ENCODE data around the gene TTLL7.

TTLL7 gene

DNA sequence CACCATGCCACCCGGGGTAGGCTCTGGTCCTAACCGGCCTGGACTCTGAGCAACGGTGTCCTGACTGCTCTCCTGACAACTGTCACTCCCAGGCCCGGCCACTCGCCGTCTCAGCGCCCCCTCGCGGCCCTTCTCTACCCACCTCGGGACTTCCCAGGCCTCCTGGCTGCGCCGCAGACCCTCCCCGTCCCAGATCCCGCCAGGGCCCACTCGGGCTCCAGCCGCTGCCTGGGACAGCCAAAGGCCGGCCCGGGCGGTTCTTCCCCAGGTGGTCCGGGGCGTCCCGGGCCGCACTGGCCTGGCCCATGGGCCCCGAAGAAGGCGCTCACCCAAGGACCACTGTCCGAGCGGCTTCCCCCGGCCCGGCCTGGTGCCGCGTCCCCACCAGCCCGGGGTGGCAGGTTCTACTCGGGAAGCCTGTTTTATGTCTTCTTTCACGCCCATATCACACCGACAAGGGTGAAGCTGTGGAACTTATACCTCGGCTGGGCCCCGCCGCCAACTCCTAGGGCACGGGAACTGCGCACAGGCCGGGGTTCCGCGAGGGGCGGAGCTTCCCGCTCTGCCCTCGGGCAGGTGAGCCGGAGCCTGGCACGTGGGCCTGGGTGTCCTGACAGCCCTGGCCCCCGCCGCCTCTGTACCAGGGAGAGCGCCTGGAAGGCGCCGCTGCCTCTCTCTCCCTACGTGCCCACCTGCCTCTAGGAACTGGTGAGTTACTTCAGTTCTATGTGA lies 138.3 kb downstream of the TTLL7 start:
- Histone ChIP-seq H4K20me1 (ENCODE audit: insufficient read depth, low read length) (no peaks in the 10 kb centered on the region), H3K9me3 (replicated peaks; ENCODE audit: insufficient read depth, low read length) (no peaks in the 10 kb centered on the region), H3F3A (ENCODE audit: insufficient read depth, low read length) (no peaks in the 10 kb centered on the region), H3K9ac (ENCODE audit: low read length) (peak overlapping the region; percentile 31; the same call in 1 of the 2 replicates), H3K4me2 (ENCODE audit: low read depth, low read length) (peak overlapping the region; percentile 65; the same call in 1 of the 2 replicates), H2AFZ (ENCODE audit: low read length) (peak overlapping the region; percentile 58), H3K36me3 (replicated peaks; ENCODE audit: insufficient read depth, low read length) (no peaks in the 10 kb centered on the region), H3K79me2 (ENCODE audit: low read length) (no peaks in the 10 kb centered on the region), H3K4me1 (ENCODE audit: low read length) (no peaks in the 10 kb centered on the region), H3K27ac (ENCODE audit: low read length) (no peak overlapping the region), H3K4me3 (ENCODE audit: low read length) (peak overlapping the region; percentile 47), H3K27me3 (replicated peaks; ENCODE audit: insufficient read depth, low read length) (no peaks in the 10 kb centered on the region), H3K9me2 (replicated peaks; ENCODE audit: insufficient read depth, low read length) (no peaks in the 10 kb centered on the region)
- DNase-seq = peak; percentile 38
- TF ChIP-seq, protein P1, sequence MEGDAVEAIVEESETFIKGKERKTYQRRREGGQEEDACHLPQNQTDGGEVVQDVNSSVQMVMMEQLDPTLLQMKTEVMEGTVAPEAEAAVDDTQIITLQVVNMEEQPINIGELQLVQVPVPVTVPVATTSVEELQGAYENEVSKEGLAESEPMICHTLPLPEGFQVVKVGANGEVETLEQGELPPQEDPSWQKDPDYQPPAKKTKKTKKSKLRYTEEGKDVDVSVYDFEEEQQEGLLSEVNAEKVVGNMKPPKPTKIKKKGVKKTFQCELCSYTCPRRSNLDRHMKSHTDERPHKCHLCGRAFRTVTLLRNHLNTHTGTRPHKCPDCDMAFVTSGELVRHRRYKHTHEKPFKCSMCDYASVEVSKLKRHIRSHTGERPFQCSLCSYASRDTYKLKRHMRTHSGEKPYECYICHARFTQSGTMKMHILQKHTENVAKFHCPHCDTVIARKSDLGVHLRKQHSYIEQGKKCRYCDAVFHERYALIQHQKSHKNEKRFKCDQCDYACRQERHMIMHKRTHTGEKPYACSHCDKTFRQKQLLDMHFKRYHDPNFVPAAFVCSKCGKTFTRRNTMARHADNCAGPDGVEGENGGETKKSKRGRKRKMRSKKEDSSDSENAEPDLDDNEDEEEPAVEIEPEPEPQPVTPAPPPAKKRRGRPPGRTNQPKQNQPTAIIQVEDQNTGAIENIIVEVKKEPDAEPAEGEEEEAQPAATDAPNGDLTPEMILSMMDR (IDR thresholded peaks at IDR 0.05; ENCODE audit: low read length) = peak; percentile 47
- TF ChIP-seq EZH2phosphoT487 (IDR thresholded peaks at IDR 0.05; ENCODE audit: low read length) (no peak), EZH2 (optimal IDR thresholded peaks at IDR 0.05; ENCODE audit: low read depth, low read length) (no peak)

DNA sequence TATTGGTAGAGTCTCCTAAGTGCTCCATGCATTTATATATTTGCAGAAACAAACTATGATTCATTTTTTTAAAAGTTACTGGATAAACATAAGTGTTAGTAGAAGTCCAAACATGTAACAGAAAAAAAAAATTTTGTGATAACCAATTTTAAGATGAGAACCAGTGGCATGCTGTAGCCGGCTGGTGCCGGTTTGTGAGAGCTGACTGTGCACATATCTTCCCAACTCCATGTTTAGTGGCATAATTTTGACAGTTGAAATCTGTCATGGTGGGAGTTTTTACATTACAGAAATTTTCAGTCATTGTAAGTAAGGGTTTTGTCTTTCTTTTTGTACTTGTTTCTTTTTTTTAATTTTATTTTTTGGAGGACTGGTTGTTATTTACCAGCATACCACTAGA lies 141.2 kb downstream of the TTLL7 start:
- Histone ChIP-seq H3K36me3 (replicated peaks; ENCODE audit: insufficient read depth, low read length) (no peaks in the 10 kb centered on the region), H3K27me3 (replicated peaks; ENCODE audit: insufficient read depth, low read length) (no peaks in the 10 kb centered on the region), H3K79me2 (ENCODE audit: low read length) (no peaks in the 10 kb centered on the region), H3K27ac (ENCODE audit: low read length) (no peak overlapping the region), H3K9ac (ENCODE audit: low read length) (no peak overlapping the region), H3K4me2 (ENCODE audit: low read depth, low read length) (no peak overlapping the region), H3K4me3 (ENCODE audit: low read length) (no peak overlapping the region), H2AFZ (ENCODE audit: low read length) (no peak overlapping the region), H3K9me2 (replicated peaks; ENCODE audit: insufficient read depth, low read length) (no peaks in the 10 kb centered on the region), H3K9me3 (replicated peaks; ENCODE audit: insufficient read depth, low read length) (no peaks in the 10 kb centered on the region), H4K20me1 (ENCODE audit: insufficient read depth, low read length) (no peaks in the 10 kb centered on the region), H3K4me1 (ENCODE audit: low read length) (no peaks in the 10 kb centered on the region), H3F3A (ENCODE audit: insufficient read depth, low read length) (no peaks in the 10 kb centered on the region)
- DNase-seq = no peak
- TF ChIP-seq, protein P1 (IDR thresholded peaks at IDR 0.05; ENCODE audit: low read length) = no peak
- no peak for TF ChIP-seq EZH2phosphoT487 (IDR thresholded peaks at IDR 0.05; ENCODE audit: low read length)
- no peak for TF ChIP-seq EZH2 (optimal IDR thresholded peaks at IDR 0.05; ENCODE audit: low read depth, low read length)

DNA sequence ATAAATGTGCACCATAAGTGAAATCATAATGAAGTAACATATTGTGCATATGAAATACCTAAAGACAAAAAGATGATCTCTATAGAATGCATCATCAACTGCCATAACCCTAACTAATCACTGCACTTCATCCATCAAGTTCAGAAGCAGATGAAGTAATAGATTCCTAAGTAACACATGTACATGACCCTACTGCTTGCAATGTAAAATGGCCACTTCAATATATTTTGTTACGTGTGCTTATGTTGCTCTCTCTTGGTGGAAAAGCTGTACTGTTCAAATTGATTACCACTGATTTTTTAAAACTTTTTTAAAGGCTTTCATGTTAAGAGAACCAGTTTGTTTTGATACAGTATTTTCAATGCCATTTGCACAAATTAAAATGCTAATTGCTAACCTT lies 141.8 kb downstream of the TTLL7 start:
- no peak for DNase-seq
- Histone ChIP-seq H3K9me2 (replicated peaks; ENCODE audit: insufficient read depth, low read length) (no peaks in the 10 kb centered on the region), H4K20me1 (ENCODE audit: insufficient read depth, low read length) (no peaks in the 10 kb centered on the region), H3K4me3 (ENCODE audit: low read length) (no peak overlapping the region), H2AFZ (ENCODE audit: low read length) (no peak overlapping the region), H3K4me2 (ENCODE audit: low read depth, low read length) (no peak overlapping the region), H3K79me2 (ENCODE audit: low read length) (no peaks in the 10 kb centered on the region), H3K9ac (ENCODE audit: low read length) (no peak overlapping the region), H3K27me3 (replicated peaks; ENCODE audit: insufficient read depth, low read length) (no peaks in the 10 kb centered on the region), H3K4me1 (ENCODE audit: low read length) (no peaks in the 10 kb centered on the region), H3K9me3 (replicated peaks; ENCODE audit: insufficient read depth, low read length) (no peaks in the 10 kb centered on the region), H3K27ac (ENCODE audit: low read length) (no peak overlapping the region), H3F3A (ENCODE audit: insufficient read depth, low read length) (no peaks in the 10 kb centered on the region), H3K36me3 (replicated peaks; ENCODE audit: insufficient read depth, low read length) (no peaks in the 10 kb centered on the region)
- no peak for TF ChIP-seq EZH2 (optimal IDR thresholded peaks at IDR 0.05; ENCODE audit: low read depth, low read length)
- TF ChIP-seq, protein P1 (IDR thresholded peaks at IDR 0.05; ENCODE audit: low read length) = no peak
